HEK293T (cell line): Measurements from ENCODE around the gene CA5A.

Source experiments
- ARNT ChIP-seq: fragments of 450-650 bp; IDR thresholded peaks from 2 replicates; pipeline ENCODE4 v1.6.1; 2017; ENCODE audit warnings: mild to moderate bottlenecking
- BHLHE40 ChIP-seq: fragments of 450-650 bp; IDR thresholded peaks from 2 replicates; pipeline ENCODE4 v1.6.1; 2016; ENCODE audit warnings: mild to moderate bottlenecking, moderate library complexity, borderline replicate concordance
- ELF4 ChIP-seq: fragments of 450-650 bp; IDR thresholded peaks from 2 replicates; pipeline ENCODE4 v1.6.1; 2017; ENCODE audit warnings: antibody characterized with exemption
- FOXA1 ChIP-seq: fragments of 450-650 bp; IDR thresholded peaks from 2 replicates; pipeline ENCODE4 v1.6.1; 2016; ENCODE audit warnings: mild to moderate bottlenecking
- FOXK2 ChIP-seq: fragments of 450-650 bp; IDR thresholded peaks from 2 replicates; pipeline ENCODE4 v1.6.1; 2016; ENCODE audit warnings: mild to moderate bottlenecking
- FOXM1 ChIP-seq: fragments of 450-650 bp; IDR thresholded peaks from 2 replicates; pipeline ENCODE4 v1.6.1; 2017; ENCODE audit warnings: mild to moderate bottlenecking, borderline replicate concordance
- L3MBTL2 ChIP-seq: fragments of 450-650 bp; conservative IDR thresholded peaks from 2 replicates; pipeline ENCODE4 v1.6.1; 2016; ENCODE audit warnings: mild to moderate bottlenecking
- LEF1 ChIP-seq: fragments of 450-650 bp; IDR thresholded peaks from 2 replicates; pipeline ENCODE4 v1.6.1; 2017; ENCODE audit warnings: mild to moderate bottlenecking, borderline replicate concordance
- NFRKB ChIP-seq: fragments of 450-650 bp; IDR thresholded peaks from 2 replicates; pipeline ENCODE4 v1.6.1; 2016; ENCODE audit warnings: mild to moderate bottlenecking, moderate library complexity
- PKNOX1 ChIP-seq: fragments of 450-650 bp; IDR thresholded peaks from 2 replicates; pipeline ENCODE4 v1.6.1; 2016
- SP1 ChIP-seq: fragments of 450-650 bp; IDR thresholded peaks from 2 replicates; pipeline ENCODE4 v1.6.1; 2017
- SUZ12 ChIP-seq: fragments of 450-650 bp; IDR thresholded peaks from 2 replicates; pipeline ENCODE4 v1.6.1; 2016; ENCODE audit warnings: mild to moderate bottlenecking
- TARDBP ChIP-seq: fragments of 450-650 bp; IDR thresholded peaks from 2 replicates; pipeline ENCODE4 v1.6.1; 2016
- ZNF384 ChIP-seq: fragments of 450-650 bp; IDR thresholded peaks from 2 replicates; pipeline ENCODE4 v1.6.1; 2016

GRCh38 chr16:87931504-87931903, 4.8 kb downstream of the CA5A start:
- TF ChIP-seq SP1 (no peak), FOXM1 (no peak), PKNOX1 (no peak), BHLHE40 (no peak), SUZ12 (no peak), NFRKB (no peak), TARDBP (no peak), ZNF384 (no peak), FOXK2 (no peak), ELF4 (no peak), L3MBTL2 (no peak), ARNT (no peak), LEF1 (no peak), FOXA1 (no peak)
